Naive thymus-derived CD4-positive, alpha-beta T cell (primary cell): ENCODE results near the gene PEX19. TPM values are rescaled to one million over a fixed set of nuclear protein-coding genes. Genes with fewer than 3 reads are reported as not detected.

ENCODE experiments used
- ATAC-seq: fragments of 150-1000 bp; cut with Tn5 transposase; 2 replicates; pipeline ENCODE4 v1.10.0; 2021; ENCODE audit warnings: mild to moderate bottlenecking, moderate library complexity
- CTCF ChIA-PET: fragments of 350-600 bp; sonication (Branson Sonifier 250); formaldehyde crosslinking; loops from one replicate; lab custom pipeline; 2021; ENCODE audit warnings: antibody characterized with exemption; lab: Charles Lee
- POLR2A ChIA-PET: fragments of 350-600 bp; sonication (Branson Sonifier 250); formaldehyde crosslinking; loops from one replicate; lab custom pipeline; 2021; ENCODE audit warnings: antibody characterized with exemption, inconsistent platforms; lab: Charles Lee
- DNase-seq, 9 donors: peaks; one replicate each; pipeline versions ENCODE4 v3.0.0 to v3.0.0-alpha.2; 2020 to 2022; ENCODE audit warnings: mixed read lengths in 1 of 9
- H3K27ac ChIP-seq: one replicate; pipeline ENCODE4 v1.7.0; 2013; ENCODE audit warnings: mild to moderate bottlenecking, low read depth, low read length, moderate library complexity
- H3K27me3 ChIP-seq, 2 donors: one replicate each; pipeline ENCODE4 v1.7.0; 2013; ENCODE audit warnings: low read length in 2 of 2, mild to moderate bottlenecking in 2 of 2, moderate library complexity in 2 of 2; ENCODE audit not compliant: control insufficient read depth in 2 of 2, insufficient read depth in 2 of 2
- H3K36me3 ChIP-seq, 3 experiments: 1 replicate in 2 of 3; 2 replicates in 1 of 3; pipeline ENCODE4 v1.7.0; 2013; ENCODE audit warnings: low read length in 3 of 3, mild to moderate bottlenecking in 3 of 3, moderate library complexity in 1 of 3; ENCODE audit not compliant: insufficient read depth in 3 of 3, control insufficient read depth in 2 of 3
- H3K4me1 ChIP-seq, 2 donors: one replicate each; pipeline ENCODE4 v1.7.0; 2013; ENCODE audit warnings: low read length in 2 of 2, mild to moderate bottlenecking in 2 of 2, moderate library complexity in 1 of 2; ENCODE audit not compliant: control insufficient read depth in 2 of 2, insufficient read depth in 2 of 2
- H3K4me3 ChIP-seq: 2 replicates; pipeline ENCODE4 v1.7.0; 2013; ENCODE audit warnings: mild to moderate bottlenecking, low read length
- H3K9me3 ChIP-seq, 3 experiments: 1 replicate in 2 of 3; 2 replicates in 1 of 3; pipeline ENCODE4 v1.7.0; 2013; ENCODE audit warnings: low read length in 3 of 3; ENCODE audit not compliant: control insufficient read depth in 2 of 3
- H3K27ac Mint-ChIP-seq, 9 donors: one replicate each; pipeline ENCODE4 v1.8.0; 2020 to 2022; ENCODE audit warnings: mixed read lengths in 9 of 9, mild to moderate bottlenecking in 8 of 9, moderate library complexity in 5 of 9, inconsistent platforms in 2 of 9
- H3K27me3 Mint-ChIP-seq, 5 donors: one replicate each; pipeline ENCODE4 v1.8.0; 2021 to 2022; ENCODE audit warnings: mixed read lengths in 5 of 5, mild to moderate bottlenecking in 1 of 5
- H3K36me3 Mint-ChIP-seq, 5 donors: one replicate each; pipeline ENCODE4 v1.8.0; 2020 to 2022; ENCODE audit warnings: mixed read lengths in 5 of 5, mild to moderate bottlenecking in 3 of 5, inconsistent platforms in 1 of 5
- H3K4me1 Mint-ChIP-seq, 7 donors: one replicate each; pipeline ENCODE4 v1.8.0; 2020 to 2022; ENCODE audit warnings: mixed read lengths in 7 of 7, mild to moderate bottlenecking in 3 of 7, inconsistent platforms in 1 of 7
- H3K4me3 Mint-ChIP-seq, 10 donors: one replicate each; pipeline ENCODE4 v1.8.0; 2020 to 2022; ENCODE audit warnings: mild to moderate bottlenecking in 10 of 10, mixed read lengths in 10 of 10, moderate library complexity in 6 of 10, inconsistent platforms in 2 of 10
- H3K9me3 Mint-ChIP-seq, 11 donors: one replicate each; pipeline ENCODE4 v1.8.0; 2020 to 2022; ENCODE audit warnings: mixed read lengths in 11 of 11, mild to moderate bottlenecking in 4 of 11, inconsistent platforms in 1 of 11, moderate library complexity in 1 of 11
- intact Hi-C, 2 donors: fragments of 100-400 bp; cut with micrococcal nuclease; formaldehyde crosslinking; loops; one replicate each; pipeline ENCODE4 v1.15.1; 2023
- polyA plus RNA-seq, 2 donors: library from polyadenylated mRNA; unstranded; fragments of 300-500 nt; fragmentation: Illumina TruSeq; gene quantifications; one replicate each; pipeline ENCODE4 v1.2.3, GENCODE V29; 2021
- total RNA-seq, 6 experiments: library from RNA in 5 of 6; stranded (reverse) in 5 of 6; gene quantifications; 1 replicate in 5 of 6; 2 replicates in 1 of 6; pipeline ENCODE4 v1.2.3 and lab custom pipeline; 2021 to 2026

The PEX19 gene
- total and polyA plus RNA-seq, 7 experiments from 2014 or later, result 37.9 to 66.1 (median 55.6) TPM

DNA sequence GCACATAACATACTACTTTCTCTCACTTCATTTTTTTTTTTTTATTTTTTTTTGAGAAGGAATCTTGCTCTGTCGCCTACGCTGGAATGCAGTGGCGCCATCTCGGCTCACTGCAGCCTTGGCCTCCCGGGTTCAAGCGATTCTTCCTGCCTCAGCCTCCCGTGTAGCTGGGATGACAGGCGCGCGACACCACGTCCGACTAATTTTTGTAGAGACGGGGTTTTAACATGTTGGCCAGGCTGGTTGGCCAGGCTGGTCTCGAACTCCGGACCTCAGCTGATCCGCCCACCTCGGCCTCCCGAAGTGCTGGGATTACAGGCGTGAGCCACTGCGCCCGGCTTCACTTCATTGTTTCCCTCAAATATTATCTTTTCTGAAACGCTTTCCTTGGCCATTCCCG is 573 bp upstream of the PEX19 start:
- H3K4me1 Mint-ChIP-seq, result peaks cover 16 to 37% (median 31%) of the 10 kb centered on the region in 7 donors
- peaks cover 0 to 31% (median 12%) of the 10 kb centered on the region in 5 donors for H3K36me3 Mint-ChIP-seq

DNA sequence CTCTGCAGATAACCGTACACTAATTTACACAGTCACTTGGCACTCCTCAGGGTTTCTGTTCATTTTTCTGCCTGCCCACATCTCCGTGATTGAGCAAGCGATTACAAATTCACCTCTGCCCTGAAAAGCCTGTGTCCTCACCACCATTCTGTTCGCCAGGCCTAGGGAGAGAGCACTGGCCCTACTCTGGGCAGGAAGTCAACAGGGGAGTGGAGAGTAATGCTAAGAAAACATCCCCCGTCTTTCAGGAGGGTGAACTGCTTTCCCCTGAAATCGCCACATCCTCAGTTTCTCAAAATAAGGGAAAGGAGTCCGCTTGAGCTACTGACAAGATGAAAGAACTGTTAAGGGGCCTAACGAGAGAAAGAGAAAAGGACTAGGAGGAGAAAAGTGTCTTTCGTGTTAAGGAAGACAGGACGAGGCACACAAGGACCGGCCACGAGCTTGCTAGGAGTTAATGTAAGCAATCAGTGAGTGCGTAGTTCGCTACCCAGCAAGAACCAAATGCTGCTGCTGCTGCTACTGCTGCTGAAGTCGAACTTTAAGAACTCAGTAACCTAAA is 632 bp downstream of the PEX19 start:
- Histone ChIP-seq H3K9me3 (no peaks in the 10 kb centered on the region), H3K4me1 (peaks cover 11 to 16% of the 10 kb centered on the region in 2 donors), H3K4me3 (peak overlapping the region; percentile 95), H3K36me3 (peaks cover 14 to 50% (median 27%) of the 10 kb centered on the region in 3 experiments), H3K27ac (peak overlapping the region; percentile 89), H3K27me3 (no peaks in the 10 kb centered on the region)
- Mint-ChIP-seq H3K36me3 (peaks cover 8 to 31% (median 14%) of the 10 kb centered on the region in 5 donors), H3K27me3 (no peaks in the 10 kb centered on the region), H3K9me3 (peaks cover 0 to 5% (median 0%) of the 10 kb centered on the region in 11 donors), H3K27ac (peak overlapping the region; percentile 93 to 99 (median 94)), H3K4me3 (peak overlapping the region; percentile 95 to 100 (median 98)), H3K4me1 (peaks cover 16 to 41% (median 31%) of the 10 kb centered on the region in 7 donors)
- CTCF ChIA-PET, result interaction anchor here (1.5 kb wide), 1 partner anchor 183 kb away, joined by 4 read pairs; no protein-coding TSS in a partner anchor
- intact Hi-C loops, result no loop called here
- POLR2A ChIA-PET, result interaction anchor here (0.6 to 6.7 kb wide), 15 partner anchors 8 to 197 kb away, joined by 3 to 99 read pairs (median 4); partner anchors contain the start of genes DCAF8 and IGSF8
- DNase-seq (no peak), ATAC-seq (peak; percentile 27)

More for the DNA sequence above, 573 bp upstream of the PEX19 start:
- H3K27me3 ChIP-seq, result no peaks in the 10 kb centered on the region
- peaks cover 0 to 5% (median 0%) of the 10 kb centered on the region in 11 donors for H3K9me3 Mint-ChIP-seq
- CTCF ChIA-PET, result interaction anchor here (0.7 to 1.5 kb wide), 2 partner anchors 184 to 292 kb away, joined by 4 to 5 read pairs; no protein-coding TSS in a partner anchor
- H3K9me3 ChIP-seq, result no peaks in the 10 kb centered on the region
- POLR2A ChIA-PET, result interaction anchor here (0.7 to 6.7 kb wide), 8 partner anchors 10 to 1482 kb away, joined by 3 to 99 read pairs (median 7); partner anchors contain the start of genes DCAF8 and IGSF8
- no peaks in the 10 kb centered on the region for H3K27me3 Mint-ChIP-seq
- intact Hi-C loops, result loop anchor here (1.0 to 5.0 kb wide), 4 partner anchors 23 to 186 kb away; partner anchors contain the start of genes COPA (in 2 of the 2), DCAF8 (in 2 of the 2), NCSTN (in 2 of the 2) and PEA15 (in 1 of the 2)
- DNase-seq (no peak), ATAC-seq (no peak)
- peak overlapping the region; percentile 53 to 100 (median 98) for H3K4me3 Mint-ChIP-seq
- H3K27ac Mint-ChIP-seq, result peak overlapping the region in 7 of 9 donors; percentile 29 to 99 (median 94)
- peaks cover 11 to 16% of the 10 kb centered on the region in 2 donors for H3K4me1 ChIP-seq
- H3K36me3 ChIP-seq, result peaks cover 13 to 50% (median 18%) of the 10 kb centered on the region in 3 experiments
- peak overlapping the region; percentile 95 for H3K4me3 ChIP-seq
- H3K27ac ChIP-seq, result peak overlapping the region; percentile 89

DNA sequence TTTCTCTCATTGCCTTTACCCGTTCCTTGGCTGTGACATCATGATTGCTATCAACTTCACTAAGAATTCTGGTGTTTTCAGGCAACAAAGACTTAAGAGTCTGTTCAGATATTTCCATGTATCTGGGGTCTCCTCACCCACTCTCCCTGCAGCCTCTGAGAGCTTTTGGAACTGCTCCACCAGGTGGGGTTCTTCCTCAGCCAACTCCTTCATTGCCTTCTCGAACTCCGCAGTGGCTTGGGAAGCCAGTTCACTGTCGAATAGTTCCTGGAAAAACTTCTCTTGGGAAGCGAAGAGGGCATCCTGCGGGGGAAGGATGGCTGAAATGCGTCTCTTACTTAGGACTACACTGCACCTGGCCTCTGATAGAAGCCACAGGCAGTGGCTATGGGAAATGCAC is 2.1 kb downstream of the PEX19 start:
- CTCF ChIA-PET, result no interaction called here
- Mint-ChIP-seq H3K4me3 (peak overlapping the region in 3 of 10 donors; percentile 95 to 98 (median 97)), H3K27ac (no peak overlapping the region)

DNA sequence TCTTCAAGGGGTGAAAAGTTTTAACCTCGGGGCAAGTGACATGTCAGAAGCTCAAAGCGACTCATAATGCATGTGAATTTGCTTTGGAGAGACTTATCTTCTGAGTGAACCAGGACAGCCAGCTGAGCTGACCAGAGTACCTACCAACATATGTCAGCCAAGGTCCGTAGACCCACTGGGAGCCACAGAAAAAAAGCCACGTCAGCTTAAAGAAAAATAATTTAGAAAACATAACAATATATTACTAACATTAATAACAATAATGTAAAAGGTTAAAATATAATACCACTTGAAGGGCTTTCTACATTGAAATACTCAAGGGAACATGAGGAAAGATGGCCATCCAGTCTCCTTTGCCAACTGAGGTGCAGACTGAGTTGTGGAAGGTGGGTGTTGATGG is 6.9 kb downstream of the PEX19 start:
- no peak overlapping the region for H3K27ac Mint-ChIP-seq
- POLR2A ChIA-PET, result interaction anchor here (1.0 to 1.6 kb wide), 2 partner anchors 14 to 15 kb away, joined by 5 read pairs; partner anchors contain the start of gene DCAF8

More for the DNA sequence above, 2.1 kb downstream of the PEX19 start:
- peaks cover 14 to 62% (median 32%) of the 10 kb centered on the region in 3 experiments for H3K36me3 ChIP-seq
- H3K4me1 ChIP-seq, result peaks cover 11 to 16% of the 10 kb centered on the region in 2 donors
- H3K27me3 ChIP-seq, result no peaks in the 10 kb centered on the region
- DNase-seq (no peak), ATAC-seq (no peak)
- peak overlapping the region; percentile 43 for H3K27ac ChIP-seq
- intact Hi-C loops, result no loop called here
- H3K9me3 ChIP-seq, result no peaks in the 10 kb centered on the region
- H3K9me3 Mint-ChIP-seq, result peaks cover 0 to 5% (median 0%) of the 10 kb centered on the region in 11 donors
- no peaks in the 10 kb centered on the region for H3K27me3 Mint-ChIP-seq
- H3K4me1 Mint-ChIP-seq, result peaks cover 16 to 41% (median 31%) of the 10 kb centered on the region in 7 donors
- peaks cover 13 to 38% (median 20%) of the 10 kb centered on the region in 5 donors for H3K36me3 Mint-ChIP-seq
- no peak overlapping the region for H3K4me3 ChIP-seq
- POLR2A ChIA-PET, result interaction anchor here (1.7 to 6.7 kb wide), 2 partner anchors 9 to 20 kb away, joined by 5 to 99 read pairs; partner anchors contain the start of gene DCAF8

DNA sequence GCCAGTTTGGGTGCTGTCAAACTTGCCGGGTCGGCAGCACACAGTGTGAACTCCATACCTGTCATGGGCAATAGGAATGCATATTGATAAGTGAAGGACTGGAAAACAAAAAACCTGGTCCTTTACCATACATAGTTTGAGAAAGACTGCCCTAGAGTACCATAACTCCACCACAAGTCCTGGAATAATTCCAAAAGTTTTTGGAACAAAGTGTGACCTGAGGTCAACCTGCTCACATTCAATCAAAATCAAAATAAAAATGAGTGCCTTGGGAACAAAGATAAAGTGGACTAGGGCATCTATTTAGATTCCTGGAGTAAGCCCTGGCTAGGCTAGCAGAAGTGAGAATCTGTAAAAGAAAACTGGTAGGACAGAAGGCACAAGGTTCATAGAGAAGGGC is 7.6 kb downstream of the PEX19 start:
- no peak for DNase-seq
- Histone ChIP-seq H3K9me3 (no peaks in the 10 kb centered on the region), H3K4me1 (no peaks in the 10 kb centered on the region), H3K27me3 (no peaks in the 10 kb centered on the region), H3K36me3 (peaks cover 14 to 64% (median 27%) of the 10 kb centered on the region in 3 experiments), H3K4me3 (no peak overlapping the region), H3K27ac (no peak overlapping the region)
- ChIA-PET POLR2A (interaction anchor here (1.0 to 1.6 kb wide), 2 partner anchors 13 to 15 kb away, joined by 5 read pairs; partner anchors contain the start of gene DCAF8), CTCF (no interaction called here)
- no peak for ATAC-seq
- intact Hi-C loops, result no loop called here
- Mint-ChIP-seq H3K36me3 (peaks cover 11 to 47% (median 16%) of the 10 kb centered on the region in 5 donors), H3K27ac (no peak overlapping the region), H3K4me3 (no peak overlapping the region), H3K27me3 (no peaks in the 10 kb centered on the region), H3K4me1 (peaks cover 0 to 5% (median 0%) of the 10 kb centered on the region in 7 donors), H3K9me3 (no peaks in the 10 kb centered on the region)

More for the DNA sequence above, 6.9 kb downstream of the PEX19 start:
- H3K27me3 ChIP-seq, result no peaks in the 10 kb centered on the region
- peaks cover 0 to 10% (median 5%) of the 10 kb centered on the region in 7 donors for H3K4me1 Mint-ChIP-seq
- H3K27me3 Mint-ChIP-seq, result no peaks in the 10 kb centered on the region
- peaks cover 0 to 2% (median 0%) of the 10 kb centered on the region in 11 donors for H3K9me3 Mint-ChIP-seq
- H3K36me3 ChIP-seq, result peaks cover 14 to 71% (median 32%) of the 10 kb centered on the region in 3 experiments
- no peak overlapping the region for H3K4me3 Mint-ChIP-seq
- H3K9me3 ChIP-seq, result no peaks in the 10 kb centered on the region
- no peaks in the 10 kb centered on the region for H3K4me1 ChIP-seq
- H3K4me3 ChIP-seq, result no peak overlapping the region
- intact Hi-C loops, result loop anchor here in 1 of 2 donors (1.0 kb wide), 1 partner anchor 12 kb away; no protein-coding TSS in a partner anchor
- CTCF ChIA-PET, result no interaction called here
- peaks cover 13 to 52% (median 16%) of the 10 kb centered on the region in 5 donors for H3K36me3 Mint-ChIP-seq
- no peak for DNase-seq
- no peak overlapping the region for H3K27ac ChIP-seq
- ATAC-seq, result no peak

DNA sequence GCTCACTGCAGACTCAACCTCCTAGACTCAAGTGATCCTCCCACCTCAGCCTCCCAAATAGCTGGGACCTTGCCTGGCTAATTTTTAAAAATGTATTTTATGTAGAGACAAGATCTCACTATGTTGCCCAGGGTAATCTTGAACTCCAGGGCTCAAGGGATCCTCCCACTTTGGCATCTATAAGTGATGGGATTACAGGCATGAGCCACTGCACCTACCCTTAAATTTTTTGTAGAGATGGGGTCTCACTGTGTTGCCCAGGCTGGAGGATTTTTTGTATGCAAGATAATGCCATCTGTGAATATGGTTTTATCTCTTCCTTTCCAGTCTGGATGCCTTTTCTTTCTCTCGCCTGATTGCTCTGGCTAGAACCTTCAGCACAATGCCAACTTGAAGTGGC is 13.9 kb downstream of the PEX19 start:
- Histone ChIP-seq H3K27ac (no peak overlapping the region), H3K9me3 (no peaks in the 10 kb centered on the region), H3K4me1 (no peaks in the 10 kb centered on the region), H3K36me3 (peaks cover 0 to 4% (median 0%) of the 10 kb centered on the region in 3 experiments), H3K4me3 (no peak overlapping the region), H3K27me3 (no peaks in the 10 kb centered on the region)
- CTCF ChIA-PET, result no interaction called here
- H3K4me3 Mint-ChIP-seq, result no peak overlapping the region
- POLR2A ChIA-PET, result interaction anchor here (0.7 to 1.0 kb wide), 2 partner anchors 8 to 14 kb away, joined by 3 read pairs; partner anchors contain the start of gene PEX19
- no peaks in the 10 kb centered on the region for H3K4me1 Mint-ChIP-seq
- intact Hi-C loops, result no loop called here
- peaks cover 0 to 3% (median 0%) of the 10 kb centered on the region in 5 donors for H3K36me3 Mint-ChIP-seq
- ATAC-seq, result no peak
- no peaks in the 10 kb centered on the region for H3K27me3 Mint-ChIP-seq
- no peak overlapping the region for H3K27ac Mint-ChIP-seq
- no peaks in the 10 kb centered on the region for H3K9me3 Mint-ChIP-seq
- no peak for DNase-seq
